ENCODE measurements around the gene GPR3. TPM values are rescaled to one million over a fixed set of nuclear protein-coding genes. Genes with fewer than 3 reads are reported as not detected.
A peak's percentile ranks its signal among the peaks of the same experiment; 100 is the strongest.

The GPR3 gene
- total RNA-seq, 1 donor: 0.36 TPM

DNA sequence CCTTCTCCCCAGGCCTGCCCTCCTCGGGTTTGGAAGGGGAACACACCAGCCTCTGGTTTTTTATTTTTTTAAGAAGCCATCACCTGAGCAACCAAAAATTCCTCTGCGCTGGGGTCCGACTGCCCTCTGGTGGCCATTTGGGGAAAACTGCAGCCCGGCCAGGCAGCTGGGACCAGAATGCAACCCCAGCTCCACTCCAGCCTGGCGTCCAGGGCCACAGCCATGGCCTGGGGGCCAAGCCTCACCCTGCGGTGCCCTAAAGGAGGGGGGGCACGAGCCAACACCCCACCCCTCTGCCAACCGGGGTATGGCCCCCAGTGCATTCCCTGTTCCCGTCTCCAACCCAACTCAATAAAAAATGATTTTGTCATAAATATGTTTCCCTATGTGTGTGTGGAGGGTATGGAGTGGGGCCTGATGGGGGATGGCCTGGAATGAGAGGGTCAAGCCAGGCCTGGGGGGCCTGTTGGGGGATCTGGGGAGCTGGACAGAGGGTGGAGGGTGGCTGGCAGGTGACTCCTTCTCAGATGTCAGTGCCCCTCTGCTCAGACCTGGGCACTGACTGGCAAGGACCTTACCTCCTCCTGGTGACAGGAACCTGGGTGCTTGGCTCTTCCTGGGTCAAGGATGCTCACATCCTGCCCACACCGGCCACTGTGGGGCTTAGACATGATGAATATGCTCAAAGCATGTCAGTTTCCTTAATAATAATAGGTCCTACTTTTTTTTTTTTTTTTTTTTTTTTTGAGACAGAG, 3.2 kb downstream of the GPR3 start:
- Histone ChIP-seq H3K27me3 (ENCODE audit: insufficient read depth, low read length) (peaks cover 11% of the 10 kb centered on the region), H3K4me2 (ENCODE audit: insufficient read depth, low read length) (peak overlapping the region; percentile 44), H3K79me2 (ENCODE audit: insufficient read depth, low read length) (peaks cover 17% of the 10 kb centered on the region), H3K9me3 (ENCODE audit: low read depth, low read length) (no peaks in the 10 kb centered on the region), H3K36me3 (ENCODE audit: insufficient read depth, low read length) (no peaks in the 10 kb centered on the region), H3K4me3 (ENCODE audit: insufficient read depth, low read length) (no peak overlapping the region), H3K27ac (ENCODE audit: low read depth, low read length) (peak overlapping the region; percentile 57), H4K20me1 (ENCODE audit: insufficient read depth, low read length) (no peaks in the 10 kb centered on the region), H2AFZ (ENCODE audit: low read length) (no peak overlapping the region), H3K4me1 (ENCODE audit: insufficient read depth, low read length) (peaks cover 27% of the 10 kb centered on the region)
- peak; percentile 93 for TF ChIP-seq CTCF (IDR thresholded peaks at IDR 0.05; ENCODE audit: extremely low read depth, low read depth, low read length)
- peak; percentile 96 for DNase-seq (ENCODE audit: insufficient read length, low spot score, missing footprints)

DNA sequence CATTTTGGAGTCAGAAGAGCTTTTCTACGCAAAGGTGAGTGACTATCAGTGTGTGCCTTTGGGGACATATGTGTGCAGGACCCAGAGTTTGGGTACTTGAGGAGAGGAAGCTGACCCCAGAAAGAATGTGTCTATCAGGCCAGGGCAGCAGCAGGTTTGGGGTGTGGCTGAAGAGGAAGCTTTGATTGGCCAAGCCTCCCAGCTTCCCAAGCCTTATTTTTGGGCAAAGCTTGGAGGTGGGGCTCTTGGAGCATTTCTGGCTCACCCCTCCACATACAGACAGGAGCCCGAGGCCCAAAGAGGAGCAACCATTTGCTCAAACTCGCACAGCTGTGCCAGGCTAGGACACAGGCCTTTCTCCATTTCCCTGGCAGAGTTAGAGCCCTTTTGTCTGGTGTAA, 4.7 kb downstream of the GPR3 start:
- H3K36me3 ChIP-seq (ENCODE audit: insufficient read depth, low read length): no peaks in the 10 kb centered on the region
- peaks cover 19% of the 10 kb centered on the region for H3K4me1 ChIP-seq (ENCODE audit: insufficient read depth, low read length)
- H4K20me1 ChIP-seq (ENCODE audit: insufficient read depth, low read length): no peaks in the 10 kb centered on the region
- peaks cover 11% of the 10 kb centered on the region for H3K27me3 ChIP-seq (ENCODE audit: insufficient read depth, low read length)
- H3K79me2 ChIP-seq (ENCODE audit: insufficient read depth, low read length): peaks cover 17% of the 10 kb centered on the region
- no peak overlapping the region for H3K27ac ChIP-seq (ENCODE audit: low read depth, low read length)
- H3K9me3 ChIP-seq (ENCODE audit: low read depth, low read length): no peaks in the 10 kb centered on the region
- H3K4me2 ChIP-seq (ENCODE audit: insufficient read depth, low read length): no peak overlapping the region
- DNase-seq (ENCODE audit: insufficient read length, low spot score, missing footprints): peak; percentile 78
- H3K4me3 ChIP-seq (ENCODE audit: insufficient read depth, low read length): no peak overlapping the region
- no peak for TF ChIP-seq CTCF (IDR thresholded peaks at IDR 0.05; ENCODE audit: extremely low read depth, low read depth, low read length)
- H2AFZ ChIP-seq (ENCODE audit: low read length): no peak overlapping the region

GRCh38 chr1:27397749-27398148, 5.3 kb downstream of the GPR3 start:
- Histone ChIP-seq H3K79me2 (ENCODE audit: insufficient read depth, low read length) (peaks cover 14% of the 10 kb centered on the region), H2AFZ (ENCODE audit: low read length) (no peak overlapping the region), H3K36me3 (ENCODE audit: insufficient read depth, low read length) (no peaks in the 10 kb centered on the region), H3K4me2 (ENCODE audit: insufficient read depth, low read length) (no peak overlapping the region), H3K4me3 (ENCODE audit: insufficient read depth, low read length) (no peak overlapping the region), H4K20me1 (ENCODE audit: insufficient read depth, low read length) (no peaks in the 10 kb centered on the region), H3K9me3 (ENCODE audit: low read depth, low read length) (no peaks in the 10 kb centered on the region), H3K27ac (ENCODE audit: low read depth, low read length) (no peak overlapping the region), H3K27me3 (ENCODE audit: insufficient read depth, low read length) (peaks cover 11% of the 10 kb centered on the region), H3K4me1 (ENCODE audit: insufficient read depth, low read length) (peaks cover 24% of the 10 kb centered on the region)
- TF ChIP-seq CTCF (IDR thresholded peaks at IDR 0.05; ENCODE audit: extremely low read depth, low read depth, low read length): no peak
- no peak for DNase-seq (ENCODE audit: insufficient read length, low spot score, missing footprints)

DNA sequence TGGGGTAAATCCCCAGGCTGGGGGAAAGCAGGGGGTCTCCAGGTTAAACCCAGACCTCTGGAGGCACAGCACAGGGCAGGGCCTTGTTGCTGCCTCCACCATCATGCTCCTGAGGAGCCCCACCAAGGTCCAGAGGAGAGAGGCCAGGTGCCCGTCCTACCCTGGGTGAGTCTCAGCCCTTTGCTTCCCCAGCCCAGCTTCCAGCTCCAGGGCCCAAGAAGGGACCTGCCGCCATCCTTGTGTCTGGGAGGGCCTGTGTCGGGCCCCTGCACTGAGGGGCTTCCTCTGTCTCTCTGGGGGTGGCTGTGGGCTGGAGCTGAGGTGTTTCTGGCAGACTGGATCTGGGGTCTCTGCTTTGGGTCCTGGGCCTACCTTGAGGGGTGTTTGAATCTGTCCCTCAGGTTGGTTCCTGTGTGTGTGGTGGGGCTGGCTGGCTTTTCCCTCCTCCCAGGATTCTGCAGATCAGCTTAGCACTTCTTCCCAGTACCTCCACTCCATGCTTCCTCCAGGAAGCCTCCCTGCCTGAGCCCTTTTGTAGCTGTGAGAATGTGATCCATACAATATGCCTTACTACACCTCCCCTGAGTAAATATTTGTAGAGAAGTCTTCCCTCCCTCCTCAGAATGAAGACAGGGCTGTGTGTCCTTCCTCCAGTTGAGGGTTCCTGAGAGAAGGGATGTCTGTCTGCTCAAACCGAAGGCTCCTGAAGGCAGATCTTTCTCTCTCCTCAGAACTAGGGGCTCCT, 6.2 kb downstream of the GPR3 start:
- Histone ChIP-seq H3K4me1 (ENCODE audit: insufficient read depth, low read length) (peaks cover 26% of the 10 kb centered on the region), H3K27me3 (ENCODE audit: insufficient read depth, low read length) (peaks cover 11% of the 10 kb centered on the region), H3K79me2 (ENCODE audit: insufficient read depth, low read length) (peaks cover 5% of the 10 kb centered on the region), H3K4me3 (ENCODE audit: insufficient read depth, low read length) (no peak overlapping the region), H3K4me2 (ENCODE audit: insufficient read depth, low read length) (no peak overlapping the region), H4K20me1 (ENCODE audit: insufficient read depth, low read length) (no peaks in the 10 kb centered on the region), H3K9me3 (ENCODE audit: low read depth, low read length) (no peaks in the 10 kb centered on the region), H3K27ac (ENCODE audit: low read depth, low read length) (no peak overlapping the region), H2AFZ (ENCODE audit: low read length) (no peak overlapping the region), H3K36me3 (ENCODE audit: insufficient read depth, low read length) (no peaks in the 10 kb centered on the region)
- TF ChIP-seq CTCF (IDR thresholded peaks at IDR 0.05; ENCODE audit: extremely low read depth, low read depth, low read length): no peak
- peak; percentile 41 for DNase-seq (ENCODE audit: insufficient read length, low spot score, missing footprints)

All from osteoblast (primary cell).